ENCODE results near the gene ZNF616.

Gene ZNF616

DNA sequence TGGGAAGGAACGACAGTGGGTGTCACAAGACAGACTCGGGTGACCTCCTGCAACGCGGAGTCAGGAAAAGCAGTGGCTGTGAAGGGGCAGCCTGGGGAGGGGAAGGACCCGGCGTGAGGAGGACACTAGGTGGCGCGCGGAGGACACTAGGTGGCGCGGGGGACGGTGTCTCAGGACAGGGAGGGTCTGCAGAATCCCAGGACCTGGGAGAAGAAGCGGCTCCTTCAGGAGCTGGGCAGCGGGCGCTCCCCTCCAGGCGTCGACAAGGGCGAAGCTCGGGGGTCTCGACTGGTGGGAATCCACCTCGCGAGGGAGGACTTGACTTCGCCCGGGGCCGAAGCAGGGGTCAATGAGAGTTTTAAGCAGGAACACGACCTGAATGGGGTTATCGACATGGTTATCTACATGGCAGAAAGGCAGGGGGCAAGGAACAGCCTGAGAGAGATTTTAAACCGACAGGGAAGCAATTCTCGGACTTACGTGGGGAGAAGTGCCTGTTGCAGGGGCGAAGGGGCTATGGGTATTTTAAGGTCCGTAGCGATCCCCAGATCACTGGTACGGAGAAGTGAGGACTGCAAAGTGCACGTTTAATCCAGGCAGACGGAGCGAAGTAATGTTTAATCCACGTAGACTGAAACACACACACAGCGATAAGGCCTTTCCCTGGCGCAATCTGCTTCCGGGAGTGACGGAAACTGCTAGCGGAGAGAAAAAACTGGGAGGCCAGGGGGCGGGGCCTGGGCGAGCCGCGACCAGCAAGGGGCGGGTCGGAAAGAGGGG, at the start of gene ZNF616:
Gene ZNF616 (minus strand): TSS at position 687 of the 780 bp plus-strand sequence. CDS start 9,426 bp downstream, outside the sequence.
- FAIRE-seq, result peak; percentile 66

DNA sequence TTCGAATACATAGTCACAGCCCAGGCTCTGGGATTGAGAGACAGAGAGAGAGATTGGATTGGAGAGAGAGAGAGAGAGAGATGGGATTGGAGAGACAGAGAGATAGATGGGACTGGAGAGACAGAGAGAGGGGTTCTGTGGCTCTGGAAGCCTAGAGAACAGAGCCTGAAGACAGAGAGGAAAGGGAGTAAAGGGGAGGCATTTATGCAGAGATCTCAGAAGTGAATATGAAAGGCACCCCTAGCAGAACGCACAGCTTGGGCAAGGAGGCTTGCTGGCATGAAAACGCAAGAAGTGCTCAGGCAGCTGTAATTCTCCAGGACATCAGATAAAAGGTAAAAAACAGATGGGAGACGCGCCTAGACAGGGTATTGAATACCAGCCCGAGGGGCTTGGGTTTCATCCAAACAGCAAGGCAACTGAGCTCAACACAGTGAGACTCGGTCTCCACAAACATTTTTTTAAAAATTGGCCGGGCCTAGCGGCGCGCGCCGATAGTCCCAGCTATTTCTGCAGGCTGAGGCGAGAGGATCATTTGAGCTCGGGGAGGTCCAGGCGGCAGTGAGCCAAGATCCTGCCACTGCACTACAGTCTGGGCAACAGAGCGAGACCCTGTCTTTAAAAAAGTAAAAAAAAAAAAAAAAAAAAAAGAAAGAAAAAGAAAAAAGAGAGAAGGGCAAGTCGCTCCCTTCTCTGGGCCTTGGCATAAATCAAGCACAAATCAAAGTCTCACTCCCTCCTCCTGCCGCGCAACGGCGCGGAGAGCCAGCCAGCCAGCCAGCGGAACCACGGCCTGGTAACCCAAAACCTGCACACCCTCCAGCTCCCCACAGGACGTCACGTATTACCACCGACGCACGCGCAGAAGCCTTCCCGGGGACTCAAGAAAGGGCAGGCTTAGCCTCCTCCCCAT, 49.3 kb upstream of the ZNF616 start:
- no peak for FAIRE-seq

DNA sequence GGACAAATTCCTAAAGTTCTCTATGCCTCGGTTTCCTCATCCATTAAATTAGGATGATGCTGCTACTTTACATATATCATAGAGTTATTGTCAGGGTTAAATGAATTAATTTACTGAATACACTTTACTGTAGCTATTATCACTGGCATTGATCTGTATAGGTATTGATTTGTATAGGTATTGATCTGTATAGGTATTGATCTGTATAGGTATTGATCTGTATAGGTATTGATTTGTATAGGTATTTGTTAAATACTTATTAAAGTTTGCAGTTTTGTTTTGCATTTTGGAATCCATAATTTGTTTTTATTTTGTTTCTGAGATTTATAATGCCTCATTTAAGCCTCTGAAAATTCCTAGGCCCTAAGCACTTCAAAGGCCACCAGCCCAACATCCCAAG, 47.7 kb upstream of the ZNF616 start:
- no peak for FAIRE-seq

DNA sequence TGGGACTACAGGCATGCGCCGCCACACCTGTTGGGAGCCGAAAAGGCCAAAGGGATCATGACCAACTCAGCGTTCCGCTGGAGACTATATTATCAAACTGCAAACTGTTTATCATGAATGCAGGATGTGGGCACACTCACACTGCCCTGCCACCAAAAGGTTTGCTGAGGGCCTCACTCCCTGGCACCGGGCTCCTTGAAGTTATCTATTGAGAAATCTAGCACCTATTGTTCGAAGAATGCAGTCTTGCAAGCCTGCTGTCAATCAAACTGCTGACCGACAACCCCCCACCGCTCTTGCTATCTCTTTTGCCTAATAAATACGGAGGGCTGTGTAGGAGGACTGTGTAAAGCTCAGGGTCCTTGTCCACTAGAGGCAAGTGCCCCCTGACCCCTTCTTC, 36.8 kb upstream of the ZNF616 start:
- FAIRE-seq, result no peak

DNA sequence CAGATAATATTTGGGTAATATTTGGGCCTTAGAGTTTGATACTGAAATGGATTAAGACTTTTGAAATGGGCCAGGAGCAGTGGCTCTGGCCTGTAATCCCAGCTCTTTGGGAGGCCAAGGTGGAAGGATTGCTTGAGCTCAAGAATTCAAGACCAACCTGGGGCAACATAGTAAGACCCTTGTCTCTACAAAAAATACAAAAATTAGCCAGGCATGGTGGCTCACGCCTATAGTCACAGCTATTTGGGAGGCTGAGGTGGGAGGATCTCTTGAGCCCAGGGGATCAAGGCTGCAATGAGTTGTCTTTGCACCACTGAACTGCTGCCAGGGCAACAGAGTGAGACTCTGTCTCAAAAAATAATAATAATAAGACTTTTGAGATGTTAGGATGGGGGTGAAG, 32.6 kb upstream of the ZNF616 start:
- no peak for FAIRE-seq

DNA sequence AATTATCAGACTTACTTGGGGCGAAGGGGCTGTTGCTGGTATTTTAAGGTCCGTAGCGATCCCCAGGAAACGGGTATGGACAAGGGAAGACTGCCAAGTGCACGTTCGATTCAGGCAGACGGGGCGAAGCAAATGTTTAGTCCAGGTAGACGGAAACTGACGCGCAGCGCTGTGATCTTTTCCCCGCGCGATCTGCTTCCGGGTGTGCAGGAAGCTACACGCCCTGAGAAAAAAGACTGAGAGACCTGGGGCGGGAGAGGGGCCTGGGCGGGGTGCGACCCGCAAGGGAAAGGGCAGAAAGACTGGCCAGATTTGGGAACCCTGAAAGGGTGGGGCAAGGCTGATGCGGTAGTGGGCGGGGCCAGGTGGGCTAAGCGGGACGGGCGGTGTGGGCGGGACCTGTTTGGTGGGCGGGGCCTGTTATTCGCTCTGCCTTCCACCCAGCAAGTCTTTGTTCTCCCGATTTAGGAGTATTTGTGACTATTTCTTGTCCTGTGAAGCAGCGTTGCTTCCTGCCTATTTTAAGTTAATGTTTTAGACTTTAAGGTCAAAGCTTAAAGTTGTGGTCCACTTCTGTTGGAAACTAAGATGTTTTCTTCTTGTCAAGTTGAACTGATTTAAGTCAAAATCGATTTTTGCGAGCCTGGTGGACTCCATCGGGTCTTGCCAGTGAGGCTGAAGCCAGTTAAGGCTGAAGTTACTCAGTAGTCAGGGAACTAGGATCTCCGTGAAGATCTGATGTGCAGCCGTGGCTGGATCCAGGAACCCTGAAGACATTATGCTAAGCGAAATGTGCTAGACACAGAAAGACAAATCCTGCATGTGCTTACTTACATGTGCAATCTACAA, 31.8 kb upstream of the ZNF616 start, which contains the start of gene ZNF836:
Gene ZNF836 (minus strand): TSS at position 301 of the 849 bp plus-strand sequence. CDS start 3,549 bp downstream, outside the sequence.
- no peak for FAIRE-seq

DNA sequence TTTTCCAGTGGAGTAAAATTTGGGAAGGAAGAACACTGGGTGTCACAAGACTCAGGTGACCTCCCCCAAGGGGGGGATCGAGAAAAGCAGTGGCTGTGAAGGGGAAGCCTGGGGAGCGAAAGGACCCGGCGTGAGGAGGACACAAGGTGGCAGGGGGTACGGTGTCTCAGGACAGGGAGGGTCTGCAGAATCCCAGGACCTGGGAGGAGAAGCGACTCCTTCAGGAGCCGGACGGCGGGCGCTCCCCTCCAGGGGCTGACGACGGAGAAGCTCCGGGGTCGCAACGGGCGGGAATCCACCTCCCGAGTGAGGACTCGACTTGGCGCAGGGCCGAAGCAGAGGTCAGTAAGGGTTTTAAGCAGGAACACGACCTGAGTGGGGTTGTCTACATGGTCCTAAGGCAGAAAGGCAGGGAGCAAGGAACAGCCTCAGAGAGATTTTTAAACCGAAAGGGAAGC, 31.2 kb upstream of the ZNF616 start:
- no peak for FAIRE-seq

DNA sequence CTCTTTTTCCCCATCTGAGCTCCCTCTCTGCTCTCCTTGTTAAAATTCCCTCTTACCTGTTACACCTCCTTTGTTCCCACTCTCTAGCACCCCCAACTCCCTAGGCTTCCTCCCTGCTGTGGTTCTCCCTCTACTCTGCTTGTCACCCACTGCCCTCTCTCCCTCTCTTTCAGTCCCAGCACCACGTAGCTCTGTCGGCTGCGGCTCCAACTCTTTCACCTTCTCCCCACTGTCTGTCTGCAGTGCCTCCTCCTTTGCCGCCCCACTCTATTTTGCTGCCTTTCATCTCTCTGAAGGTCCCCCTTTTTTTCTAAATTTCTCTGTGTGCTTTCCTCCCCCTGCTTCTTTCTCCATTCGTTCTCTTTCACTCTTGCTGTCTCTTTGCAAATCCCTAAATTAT, 30.6 kb upstream of the ZNF616 start:
- no peak for FAIRE-seq

DNA sequence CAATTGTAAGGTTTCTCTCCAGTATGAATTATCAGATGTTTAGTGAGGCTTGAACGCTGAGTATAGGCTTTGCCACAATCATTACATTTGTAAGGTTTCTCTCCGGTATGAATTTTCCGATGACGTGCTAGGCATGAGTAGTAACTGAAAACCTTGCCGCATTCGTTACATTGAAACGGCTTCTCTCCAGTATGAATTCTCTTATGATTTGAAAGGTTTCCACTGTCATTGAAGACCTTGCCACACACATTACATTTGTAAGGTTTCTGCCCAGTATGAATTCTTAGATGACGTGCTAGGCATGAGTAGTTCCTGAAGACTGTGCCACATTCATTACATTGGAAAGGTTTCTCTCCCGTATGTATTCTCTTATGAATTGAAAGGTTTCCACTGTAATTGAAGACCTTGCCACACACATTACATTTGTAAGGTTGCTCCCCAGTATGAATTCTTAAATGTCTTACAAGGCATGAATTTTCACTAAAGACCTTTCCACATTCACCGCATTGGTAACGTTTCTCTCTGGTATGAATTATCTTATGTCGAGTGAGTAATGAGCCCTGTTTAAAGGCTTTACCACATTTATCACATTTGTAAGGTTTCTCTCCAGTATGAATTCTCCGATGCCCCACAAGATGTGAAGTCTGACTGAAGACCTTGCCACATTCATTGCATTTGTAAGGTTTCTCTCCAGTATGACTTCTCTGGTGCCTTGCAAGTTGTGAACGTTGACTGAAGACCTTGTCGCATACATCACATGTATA, 16.0 kb upstream of the ZNF616 start:
- no peak for FAIRE-seq

DNA sequence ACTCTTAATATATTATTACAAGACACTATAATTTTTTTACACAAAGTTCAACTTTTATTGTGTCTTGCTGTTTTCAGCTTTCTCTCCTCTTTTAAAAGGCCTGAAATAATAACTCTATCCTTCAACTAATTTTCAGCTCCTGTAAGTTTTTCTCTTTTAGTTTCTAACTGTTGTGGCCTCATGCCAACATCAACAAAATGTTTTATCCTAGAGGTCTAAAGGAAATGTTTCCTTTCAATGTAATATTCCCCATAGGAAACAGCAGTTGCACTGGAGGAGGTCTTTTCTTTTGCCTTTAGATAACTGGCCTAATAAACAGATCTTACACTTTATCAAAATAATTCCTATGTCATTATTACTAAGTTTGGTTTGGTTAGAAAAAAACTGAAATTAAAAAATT, 8.5 kb upstream of the ZNF616 start:
- no peak for FAIRE-seq

DNA sequence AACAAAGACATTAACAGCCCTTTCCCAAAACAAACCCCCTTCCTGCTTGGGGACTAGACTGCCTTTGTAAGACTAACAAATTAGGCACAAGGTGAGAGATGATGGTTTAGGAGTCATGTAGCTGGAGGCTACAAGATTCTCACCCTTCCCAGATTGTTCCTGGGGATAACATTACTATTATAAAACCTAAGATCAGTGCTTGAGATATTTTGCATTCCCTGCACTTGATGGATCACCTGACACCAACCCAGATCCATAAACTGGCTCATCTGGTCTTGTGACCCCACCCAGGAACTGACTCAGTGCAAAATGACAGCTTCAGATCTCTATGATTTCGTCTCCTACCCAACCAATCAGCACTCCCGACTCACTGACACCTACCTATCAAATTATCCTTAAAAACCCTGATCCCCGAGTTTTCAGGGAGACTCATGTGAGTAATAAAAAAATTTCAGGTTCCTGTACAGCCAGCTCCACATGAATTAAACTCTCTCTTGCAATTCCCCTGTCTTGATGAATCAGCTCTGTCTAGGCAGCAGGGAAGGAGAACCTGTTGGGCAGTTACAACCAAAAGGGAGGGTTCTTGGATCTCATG, 2.4 kb upstream of the ZNF616 start:
- no peak for FAIRE-seq

DNA sequence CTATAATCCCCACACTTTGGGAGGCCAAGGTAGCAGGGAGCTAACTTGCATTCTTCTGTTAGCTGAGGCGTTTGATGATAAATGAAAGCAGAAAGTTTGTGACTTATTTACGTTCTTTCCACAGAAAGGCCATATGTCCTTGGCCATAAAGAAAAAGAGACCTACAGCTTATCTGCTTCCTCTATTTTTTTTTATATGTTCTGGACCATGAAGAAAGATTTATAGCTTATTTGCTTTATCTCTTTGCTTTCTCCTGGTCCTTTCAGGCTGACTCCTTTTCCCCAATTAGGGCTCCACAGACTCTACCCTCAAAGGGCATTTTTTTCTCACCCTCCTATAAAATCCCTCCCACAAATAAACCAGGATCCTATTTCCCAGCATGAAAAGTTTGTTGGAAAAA, 1.5 kb upstream of the ZNF616 start:
- FAIRE-seq, result no peak

DNA sequence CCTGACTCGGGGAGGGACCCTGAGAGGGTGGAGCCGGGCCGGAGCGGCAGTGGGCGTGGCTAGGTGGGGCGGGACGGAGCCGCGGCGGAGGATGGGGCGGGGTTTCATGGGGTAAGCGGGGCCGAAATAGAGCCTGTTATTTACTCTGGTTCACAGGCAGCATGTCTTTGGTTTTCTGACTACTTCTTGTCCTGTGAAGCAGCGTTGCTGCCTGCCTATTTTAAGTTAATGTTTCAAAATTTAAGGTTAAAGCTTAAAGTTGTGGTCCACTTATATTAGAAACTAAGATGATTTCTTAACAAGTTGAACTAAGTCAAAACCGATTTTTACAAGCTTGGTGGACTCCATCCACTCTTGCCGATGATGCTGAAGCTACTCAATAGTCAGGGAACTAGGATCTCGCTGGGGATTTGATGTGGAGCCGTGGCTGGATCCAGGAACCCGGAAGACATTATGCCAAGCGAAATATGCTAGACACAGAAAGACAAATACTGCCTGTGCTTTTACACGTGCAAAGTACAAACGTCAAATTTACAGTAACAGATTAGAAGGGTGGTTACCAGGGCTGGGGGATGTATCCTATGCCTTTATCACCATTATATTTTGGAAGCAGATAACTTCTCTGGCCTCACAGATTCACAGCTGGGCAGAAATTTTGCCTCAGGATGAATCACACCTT, 433 bp upstream of the ZNF616 start:
- FAIRE-seq, result no peak

DNA sequence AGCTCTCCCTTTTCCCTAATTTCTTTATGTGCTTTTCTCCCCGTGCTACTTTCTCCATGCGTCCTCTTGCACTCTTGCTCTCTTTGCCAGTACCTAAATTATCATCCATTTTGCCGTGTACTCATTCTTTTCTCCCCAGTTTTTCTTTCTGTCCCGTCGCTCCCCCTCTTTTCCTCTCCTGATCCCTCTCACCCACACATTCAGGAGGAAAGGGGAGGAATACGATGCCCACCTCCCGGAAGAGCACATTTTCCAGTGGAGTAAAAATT, 821 bp downstream of the ZNF616 start:
- no peak for FAIRE-seq

DNA sequence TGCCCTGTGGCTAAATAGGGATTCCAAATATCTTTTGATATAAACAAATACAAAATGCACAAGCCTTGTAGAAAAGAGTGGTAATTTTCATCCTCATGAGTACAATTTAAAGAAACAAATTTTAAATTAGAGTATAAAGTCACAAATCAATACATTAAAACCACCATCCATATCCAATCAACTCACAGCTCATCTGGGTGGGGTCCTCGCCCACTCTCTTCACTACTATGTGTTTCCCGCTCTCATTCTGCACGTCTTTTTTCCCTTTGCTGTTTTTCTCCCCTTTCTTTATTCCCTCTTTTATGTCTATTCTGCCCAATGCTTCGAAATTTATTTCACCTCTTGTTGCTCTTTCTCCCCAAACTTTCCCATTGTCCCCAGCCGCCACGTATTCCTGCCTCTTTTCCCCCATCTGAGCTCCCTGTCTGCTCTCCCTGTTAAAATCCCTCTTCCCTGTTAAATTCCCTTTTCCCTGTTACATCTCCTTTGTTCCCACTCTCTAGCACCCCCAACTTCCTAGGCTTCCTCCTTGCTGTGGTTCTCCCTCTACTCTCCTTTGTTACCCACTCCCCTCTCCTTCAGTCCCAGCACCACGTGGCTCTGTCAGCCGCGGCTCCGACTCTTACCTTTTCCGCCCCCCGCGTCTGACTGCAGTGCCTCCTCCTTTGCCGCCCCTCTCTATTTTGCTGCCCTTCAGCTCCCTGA, 1.3 kb downstream of the ZNF616 start:
- no peak for FAIRE-seq

DNA sequence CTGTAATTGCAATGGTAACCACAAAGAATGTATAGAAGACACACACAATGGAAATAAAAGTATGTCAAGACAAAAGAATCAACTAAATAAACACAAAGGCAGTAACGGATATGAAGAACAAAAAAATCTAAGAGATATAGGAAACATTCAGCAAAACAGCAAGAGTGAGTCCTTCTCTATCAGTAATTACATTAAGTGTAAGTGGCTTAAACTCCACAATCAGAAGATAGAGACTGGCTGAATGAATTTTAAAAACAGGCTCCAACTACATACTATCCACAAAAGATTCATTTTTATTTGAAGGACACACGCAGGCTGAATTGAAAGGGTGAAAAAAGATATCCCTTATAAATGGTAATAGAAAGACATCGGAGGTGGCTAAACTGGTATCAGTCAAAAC, 19.5 kb downstream of the ZNF616 start:
- FAIRE-seq, result no peak

DNA sequence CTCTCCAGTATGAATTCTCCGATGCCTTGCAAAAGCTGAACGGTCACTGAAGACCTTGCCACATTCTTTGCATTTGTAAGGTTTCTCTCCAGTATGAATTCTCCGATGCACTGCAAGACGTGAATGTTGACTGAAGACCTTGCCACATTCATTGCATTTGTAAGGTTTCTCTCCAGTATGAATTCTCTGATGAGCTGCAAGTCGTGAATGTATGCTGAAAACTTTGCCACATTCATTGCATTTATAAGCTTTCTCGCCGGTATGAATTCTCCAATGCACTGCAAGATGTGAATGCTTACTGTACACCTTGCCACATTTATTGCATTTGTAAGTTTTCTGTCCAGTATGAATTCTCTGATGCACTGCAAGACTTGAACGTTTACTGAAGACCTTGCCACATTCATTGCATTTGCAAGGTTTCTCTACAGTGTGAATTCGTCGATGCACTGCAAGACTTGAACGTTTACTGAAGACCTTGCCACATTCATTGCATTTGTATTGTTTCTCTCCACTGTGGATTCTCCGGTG, 24.1 kb downstream of the ZNF616 start:
- FAIRE-seq, result no peak

DNA sequence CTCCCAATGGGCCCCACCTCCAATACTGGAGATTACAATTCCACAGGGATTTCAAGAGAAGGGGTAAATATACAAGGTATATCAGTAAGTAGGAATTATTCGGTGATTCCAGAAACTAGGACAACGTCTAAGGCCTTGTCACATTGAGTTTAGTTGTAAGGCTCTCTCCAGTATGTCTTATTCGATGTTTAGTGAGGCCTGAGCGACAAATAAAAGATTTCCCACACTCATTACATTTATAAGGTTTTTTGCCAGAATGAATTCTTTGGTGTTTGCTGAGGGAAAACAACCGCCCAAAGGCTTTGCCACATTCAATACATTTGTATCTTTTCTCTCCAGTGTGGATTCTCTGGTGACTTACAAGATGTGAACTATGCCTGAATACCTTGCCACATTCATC, 25.0 kb downstream of the ZNF616 start:
- no peak for FAIRE-seq

DNA sequence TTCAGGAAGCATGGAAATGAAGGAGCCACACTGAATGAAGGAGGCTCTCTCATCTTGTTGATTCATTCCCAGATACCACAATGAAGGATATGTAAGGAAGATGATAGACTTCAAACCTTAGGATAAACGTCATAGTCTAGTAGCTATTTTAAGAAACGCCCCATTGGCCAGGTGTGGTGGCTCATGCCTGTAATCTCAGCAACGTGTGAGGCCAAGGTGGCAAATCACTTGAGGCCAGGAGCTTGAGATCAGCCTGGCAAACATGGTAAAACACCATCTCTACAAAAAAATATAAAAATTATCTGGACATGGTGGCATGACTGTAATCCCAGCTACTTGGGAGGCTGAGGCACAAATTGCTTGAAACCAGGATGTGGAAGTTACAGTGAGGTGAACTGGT, 27.1 kb downstream of the ZNF616 start:
- no peak for FAIRE-seq

DNA sequence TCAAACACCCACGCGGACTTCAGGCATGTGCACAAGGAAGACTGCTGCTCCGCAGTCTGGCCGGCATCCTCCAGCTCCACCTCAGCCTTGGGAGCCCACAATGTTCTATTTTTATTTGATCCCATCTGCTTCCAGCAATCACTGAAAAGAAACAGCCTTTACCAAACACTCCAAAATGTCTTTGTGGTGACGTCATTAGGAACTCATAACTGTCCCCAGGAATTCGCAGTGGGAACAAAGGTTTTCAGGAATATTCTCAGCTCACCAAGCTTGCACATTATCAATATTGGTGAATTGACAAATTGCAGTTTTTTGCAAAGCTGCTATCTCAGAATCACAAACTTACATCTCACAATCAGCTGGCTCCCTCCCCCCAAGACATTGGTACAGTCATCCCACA, 29.0 kb downstream of the ZNF616 start:
- FAIRE-seq, result no peak
